IMR-90 (cell line): ENCODE data around the gene ANKHD1. TPM values are rescaled to one million over a fixed set of nuclear protein-coding genes. Genes with fewer than 3 reads are reported as not detected.

Source experiments
- ATAC-seq: fragments of 200-7000 bp; cut with Tn5 transposase; 2 replicates; pipeline ENCODE4 v1.9.1; 2020; ENCODE audit warnings: low read depth, mild to moderate bottlenecking, moderate library complexity
- BruUV-seq: library from RNA; stranded (reverse); fragments of 400-500 nt; replicated peaks from 2 replicates; lab custom pipeline; 2021; lab: Mats Ljungman, UMichigan
- CTCF ChIA-PET: fragments of 300-600 bp; formaldehyde crosslinking; extraction: SDS; loops from one replicate; lab custom pipeline; 2021; ENCODE audit warnings: antibody characterized with exemption; lab: Yijun Ruan, JAX
- POLR2A ChIA-PET: fragments of 300-600 bp; sonication (Branson Sonifier 250); formaldehyde crosslinking; loops from one replicate; lab custom pipeline; 2022; ENCODE audit warnings: antibody characterized with exemption; ENCODE audit not compliant: unreplicated experiment; lab: Charles Lee
- DNase-seq: peaks from one replicate; pipeline ENCODE4 v3.0.0; 2013
- H2AFZ ChIP-seq: replicated peaks from 2 replicates; pipeline ENCODE3; 2013; ENCODE audit warnings: low read length, mild to moderate bottlenecking; ENCODE audit not compliant: poor library complexity
- H2AK5ac ChIP-seq: 2 replicates; pipeline ENCODE4 v1.6.1; 2013; ENCODE audit warnings: low read depth, low read length, inconsistent platforms
- H2AK9ac ChIP-seq: replicated peaks from 2 replicates; pipeline ENCODE3; 2013; ENCODE audit warnings: mild to moderate bottlenecking, low read depth, low read length, moderate library complexity; ENCODE audit not compliant: poor library complexity
- H2BK120ac ChIP-seq: 2 replicates; pipeline ENCODE4 v1.6.1; 2013; ENCODE audit warnings: low read depth, low read length, inconsistent platforms
- H2BK15ac ChIP-seq: 3 replicates; pipeline ENCODE4 v1.6.1; 2013; ENCODE audit warnings: low read depth, low read length, inconsistent platforms
- H2BK20ac ChIP-seq: 2 replicates; pipeline ENCODE4 v1.6.1; 2013; ENCODE audit warnings: low read depth, mild to moderate bottlenecking, inconsistent platforms, low read length, moderate library complexity
- H2BK5ac ChIP-seq: 2 replicates; pipeline ENCODE4 v1.6.1; 2013; ENCODE audit warnings: mild to moderate bottlenecking, low read depth, low read length, inconsistent platforms; ENCODE audit not compliant: poor library complexity, severe bottlenecking
- H3K14ac ChIP-seq: replicated peaks from 2 replicates; pipeline ENCODE4 v1.6.1; 2013; ENCODE audit warnings: low read depth, low read length, inconsistent platforms
- H3K18ac ChIP-seq: 2 replicates; pipeline ENCODE4 v1.6.1; 2013; ENCODE audit warnings: low read depth, low read length, control low read depth
- H3K23ac ChIP-seq: 2 replicates; pipeline ENCODE4 v1.6.1; 2013; ENCODE audit warnings: low read depth, low read length, inconsistent platforms
- H3K27ac ChIP-seq: 2 replicates; pipeline ENCODE4 v1.5.1; 2013; ENCODE audit warnings: mild to moderate bottlenecking, control low read depth, low read length; ENCODE audit not compliant: insufficient read depth
- H3K27me3 ChIP-seq: 2 replicates; pipeline ENCODE4 v1.6.1; 2013; ENCODE audit warnings: low read length; ENCODE audit not compliant: control insufficient read depth, insufficient read depth
- H3K36me3 ChIP-seq: 2 replicates; pipeline ENCODE4 v1.6.1; 2013; ENCODE audit warnings: low read length, mixed read lengths; ENCODE audit not compliant: control insufficient read depth, insufficient read depth
- H3K4ac ChIP-seq: 2 replicates; pipeline ENCODE4 v1.6.1; 2013; ENCODE audit warnings: low read depth, low read length, inconsistent platforms
- H3K4me1 ChIP-seq: 2 replicates; pipeline ENCODE4 v1.6.1; 2013; ENCODE audit warnings: low read length, mixed read lengths; ENCODE audit not compliant: control insufficient read depth, insufficient read depth
- H3K4me2 ChIP-seq: 2 replicates; pipeline ENCODE4 v1.6.1; 2013; ENCODE audit warnings: low read depth, mild to moderate bottlenecking, control low read depth, low read length, moderate library complexity
- H3K4me3 ChIP-seq: 2 replicates; pipeline ENCODE4 v1.5.1; 2013; ENCODE audit warnings: low read depth, mild to moderate bottlenecking, control low read depth, low read length, moderate library complexity; ENCODE audit not compliant: insufficient read depth
- H3K56ac ChIP-seq: 2 replicates; pipeline ENCODE4 v1.6.1; 2013; ENCODE audit warnings: low read length, inconsistent platforms; ENCODE audit not compliant: insufficient read depth; ENCODE audit errors: extremely low read depth
- H3K79me1 ChIP-seq, 2 experiments: 2 replicates each; pipeline ENCODE4 v1.6.1; 2013; ENCODE audit warnings: low read length in 2 of 2, inconsistent platforms in 1 of 2, low read depth in 1 of 2
- H3K9ac ChIP-seq: 2 replicates; pipeline ENCODE4 v1.6.1; 2013; ENCODE audit warnings: low read depth, low read length, control low read depth
- H3K9me1 ChIP-seq: 2 replicates; pipeline ENCODE4 v1.6.1; 2013; ENCODE audit warnings: low read length, inconsistent platforms; ENCODE audit not compliant: insufficient read depth
- H3K9me3 ChIP-seq: 2 replicates; pipeline ENCODE4 v1.6.1; 2013; ENCODE audit warnings: low read length; ENCODE audit not compliant: control insufficient read depth, insufficient read depth
- H4K20me1 ChIP-seq: 2 replicates; pipeline ENCODE4 v1.6.1; 2013; ENCODE audit warnings: low read length, inconsistent platforms; ENCODE audit not compliant: insufficient read depth
- H4K5ac ChIP-seq: 2 replicates; pipeline ENCODE4 v1.6.1; 2013; ENCODE audit warnings: mild to moderate bottlenecking, low read depth, low read length, control low read depth
- H4K8ac ChIP-seq, 2 experiments: 2 replicates each; pipeline ENCODE4 v1.6.1; 2013; ENCODE audit warnings: low read depth in 2 of 2, low read length in 2 of 2, control low read depth in 1 of 2, inconsistent platforms in 1 of 2
- H4K91ac ChIP-seq: 2 replicates; pipeline ENCODE4 v1.6.1; 2013; ENCODE audit warnings: low read depth, low read length, inconsistent platforms; ENCODE audit not compliant: insufficient read depth
- WGBS, 2 experiments: methylation state at CpG; one replicate each; pipeline versions ENCODE4 v1.1.5 to v1.1.7; 2013; ENCODE audit warnings: missing lambda C conversion rate in 2 of 2; ENCODE audit not compliant: insufficient read length in 1 of 2; ENCODE audit errors: extremely low coverage in 2 of 2; 5-methylcytosine and 5-hydroxymethylcytosine counted together
- dilution Hi-C: fragments of 300-500 bp; cut with HindIII; formaldehyde crosslinking; loops from one replicate; pipeline ENCODE4 v1.14.3; 2018; ENCODE audit warnings: low sequenced_read_pairs; ENCODE audit not compliant: unreplicated experiment
- in situ Hi-C: fragments of 300-500 bp; cut with MboI; formaldehyde crosslinking; loops from 3 replicates; pipeline ENCODE4 v1.14.3; 2019; ENCODE audit warnings: low sequenced_read_pairs, inconsistent platforms, mixed read lengths
- intact Hi-C: fragments of 100-400 bp; cut with micrococcal nuclease; formaldehyde crosslinking; loops from 2 replicates; pipeline ENCODE4 v1.10.0; 2022
- polyA plus RNA-seq, 3 experiments: library from polyadenylated mRNA; depleted of rRNA; stranded (reverse); fragments of >200 nt; gene quantifications; 2 replicates each; pipeline ENCODE4 v1.2.3, GENCODE V29; 2012; ENCODE audit warnings: low replicate concordance in 1 of 3
- total RNA-seq: library from RNA; depleted of rRNA; stranded (reverse); fragments of >200 nt; gene quantifications from 2 replicates; pipeline ENCODE4 v1.2.3, GENCODE V29; 2012
- TF ChIP-seq, protein P1 (sequence below): conservative IDR thresholded peaks from 2 replicates; pipeline ENCODE4 v1.5.1; 2012; ENCODE audit warnings: mild to moderate bottlenecking, low read depth, low read length, improper control_type of control experiment

ANKHD1 gene
- total and polyA plus RNA-seq, 2 of the 4 experiments (the other 2 are of a cell fraction), result 32.1 to 36.7 TPM

DNA sequence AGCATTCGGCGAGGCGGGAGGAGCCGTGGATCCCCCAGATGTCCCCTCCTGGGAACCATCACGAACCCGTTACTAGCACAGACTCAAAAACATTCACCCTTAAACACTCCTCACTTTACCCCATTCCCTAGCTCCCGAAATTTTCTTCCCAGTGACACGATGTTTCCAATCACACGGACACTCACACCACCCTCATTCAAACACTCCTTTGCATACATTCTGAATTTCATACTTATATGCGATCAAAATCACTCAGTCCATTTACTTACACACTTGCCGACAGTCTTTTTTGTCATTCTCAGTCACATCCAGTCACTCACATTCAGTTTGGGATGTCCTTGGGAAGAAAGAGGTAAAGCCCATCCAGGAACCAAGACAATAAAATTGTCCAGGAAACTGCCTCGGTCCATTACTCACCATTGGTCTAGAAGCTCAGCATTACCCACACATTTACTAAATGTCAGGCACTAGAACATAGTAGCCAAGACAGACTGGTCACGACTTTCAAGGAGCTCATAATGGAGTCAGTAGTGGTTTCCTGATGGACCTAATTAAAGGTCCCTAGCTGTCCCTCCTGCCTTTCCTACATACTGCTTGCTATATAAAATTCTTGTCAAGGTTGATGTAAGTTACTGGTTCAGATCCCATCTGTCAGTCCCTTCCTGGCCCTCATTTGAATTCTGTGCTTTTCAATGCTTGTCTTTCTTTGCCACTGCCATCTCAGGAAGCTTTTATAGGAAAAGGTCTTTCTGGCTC lies 163.6 kb downstream of the ANKHD1 start:
- no peaks in the 10 kb centered on the region for H3K9me3 ChIP-seq
- H3K79me1 ChIP-seq, result peaks cover 27 to 54% of the 10 kb centered on the region in 2 experiments
- H2AK5ac ChIP-seq, result peak overlapping the region; percentile 79
- peak overlapping the region; percentile 81 for H4K5ac ChIP-seq
- no peak overlapping the region; the same call in 1 of the 2 replicates for H2BK20ac ChIP-seq
- peak overlapping the region; percentile 83 for H3K27ac ChIP-seq
- peak overlapping the region; percentile 82 for H3K4me3 ChIP-seq
- H3K4me2 ChIP-seq, result peak overlapping the region; percentile 82
- dilution Hi-C loops, result no loop called here
- peaks cover 8% of the 10 kb centered on the region for H3K4me1 ChIP-seq
- peak overlapping the region; percentile 40 for H3K18ac ChIP-seq
- peak overlapping the region; percentile 97 for H2AFZ ChIP-seq
- peaks cover 34% of the 10 kb centered on the region for H3K36me3 ChIP-seq
- intact Hi-C loops, result no loop called here
- peak; percentile 33 for DNase-seq
- no peak; the same call in 1 of the 2 replicates for ATAC-seq
- H3K14ac ChIP-seq, result peak overlapping the region; percentile 91
- peak overlapping the region; percentile 83 to 94 for H4K8ac ChIP-seq
- no peaks in the 10 kb centered on the region for H3K27me3 ChIP-seq
- peak overlapping the region; percentile 30 for H2BK120ac ChIP-seq
- CTCF ChIA-PET, result no interaction called here
- TF ChIP-seq, protein P1, sequence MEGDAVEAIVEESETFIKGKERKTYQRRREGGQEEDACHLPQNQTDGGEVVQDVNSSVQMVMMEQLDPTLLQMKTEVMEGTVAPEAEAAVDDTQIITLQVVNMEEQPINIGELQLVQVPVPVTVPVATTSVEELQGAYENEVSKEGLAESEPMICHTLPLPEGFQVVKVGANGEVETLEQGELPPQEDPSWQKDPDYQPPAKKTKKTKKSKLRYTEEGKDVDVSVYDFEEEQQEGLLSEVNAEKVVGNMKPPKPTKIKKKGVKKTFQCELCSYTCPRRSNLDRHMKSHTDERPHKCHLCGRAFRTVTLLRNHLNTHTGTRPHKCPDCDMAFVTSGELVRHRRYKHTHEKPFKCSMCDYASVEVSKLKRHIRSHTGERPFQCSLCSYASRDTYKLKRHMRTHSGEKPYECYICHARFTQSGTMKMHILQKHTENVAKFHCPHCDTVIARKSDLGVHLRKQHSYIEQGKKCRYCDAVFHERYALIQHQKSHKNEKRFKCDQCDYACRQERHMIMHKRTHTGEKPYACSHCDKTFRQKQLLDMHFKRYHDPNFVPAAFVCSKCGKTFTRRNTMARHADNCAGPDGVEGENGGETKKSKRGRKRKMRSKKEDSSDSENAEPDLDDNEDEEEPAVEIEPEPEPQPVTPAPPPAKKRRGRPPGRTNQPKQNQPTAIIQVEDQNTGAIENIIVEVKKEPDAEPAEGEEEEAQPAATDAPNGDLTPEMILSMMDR, result no peak
- peak overlapping the region; percentile 55 for H2BK5ac ChIP-seq
- H3K9me1 ChIP-seq, result peaks cover 17% of the 10 kb centered on the region
- POLR2A ChIA-PET, result interaction anchor here (1.3 kb wide), 1 partner anchor 8 kb away, joined by 3 read pairs; the partner anchor contains the start of gene SRA1
- 0% methylated on average over 5 of the region's 13 CpGs; no CpG with 5 or more reads in 1 of the 2 experiments for WGBS, 2 experiments
- H3K9ac ChIP-seq, result peak overlapping the region; percentile 89
- H4K20me1 ChIP-seq, result no peaks in the 10 kb centered on the region
- H3K56ac ChIP-seq, result peak overlapping the region; percentile 86
- H3K23ac ChIP-seq, result peak overlapping the region; percentile 86
- no TSS peak for BruUV-seq
- peak overlapping the region; percentile 53; the same call in 2 of the 3 replicates for H2BK15ac ChIP-seq
- H4K91ac ChIP-seq, result peak overlapping the region; percentile 85
- peak overlapping the region; percentile 91 for H3K4ac ChIP-seq
- in situ Hi-C loops, result no loop called here
- H2AK9ac ChIP-seq, result peak overlapping the region; percentile 95
